OCI-LY1 (cell line): ENCODE results near the gene TRPC4.

Experiments
- EZH2 ChIP-seq: fragments of 200-600 bp; sonication (generic), shearing (Covaris generic); IDR thresholded peaks from 2 replicates; pipeline ENCODE4 v1.8.0; 2017; ENCODE audit warnings: borderline replicate concordance, mixed run types, mild to moderate bottlenecking, antibody characterized with exemption, low read length, moderate library complexity, mixed read lengths
- TF ChIP-seq, protein P1 (sequence below): fragments of 200-600 bp; sonication (generic), shearing (Covaris generic); IDR thresholded peaks from 2 replicates; pipeline ENCODE4 v1.5.1; 2017; ENCODE audit warnings: mild to moderate bottlenecking, antibody characterized with exemption, low read length, moderate library complexity, mixed read lengths

DNA sequence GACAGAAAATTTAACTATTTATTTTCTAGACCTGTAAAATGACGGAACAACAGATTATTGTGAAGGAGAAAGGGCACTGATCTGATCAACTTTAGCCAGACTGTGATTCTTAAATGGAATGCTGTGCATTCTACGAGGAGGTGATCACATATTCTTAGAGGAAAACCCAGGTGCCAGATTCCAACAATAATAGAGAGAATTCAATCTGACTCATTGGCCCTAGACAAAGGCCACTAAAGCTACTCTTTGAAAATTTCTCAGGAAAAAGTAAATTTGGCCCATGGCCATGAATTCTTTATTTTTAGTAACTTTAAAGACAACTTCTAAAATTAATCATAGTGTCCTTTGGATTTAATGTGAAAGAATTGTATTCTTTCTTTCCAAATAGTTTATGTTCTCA, 212.4 kb downstream of the TRPC4 start:
- TF ChIP-seq, protein P1, sequence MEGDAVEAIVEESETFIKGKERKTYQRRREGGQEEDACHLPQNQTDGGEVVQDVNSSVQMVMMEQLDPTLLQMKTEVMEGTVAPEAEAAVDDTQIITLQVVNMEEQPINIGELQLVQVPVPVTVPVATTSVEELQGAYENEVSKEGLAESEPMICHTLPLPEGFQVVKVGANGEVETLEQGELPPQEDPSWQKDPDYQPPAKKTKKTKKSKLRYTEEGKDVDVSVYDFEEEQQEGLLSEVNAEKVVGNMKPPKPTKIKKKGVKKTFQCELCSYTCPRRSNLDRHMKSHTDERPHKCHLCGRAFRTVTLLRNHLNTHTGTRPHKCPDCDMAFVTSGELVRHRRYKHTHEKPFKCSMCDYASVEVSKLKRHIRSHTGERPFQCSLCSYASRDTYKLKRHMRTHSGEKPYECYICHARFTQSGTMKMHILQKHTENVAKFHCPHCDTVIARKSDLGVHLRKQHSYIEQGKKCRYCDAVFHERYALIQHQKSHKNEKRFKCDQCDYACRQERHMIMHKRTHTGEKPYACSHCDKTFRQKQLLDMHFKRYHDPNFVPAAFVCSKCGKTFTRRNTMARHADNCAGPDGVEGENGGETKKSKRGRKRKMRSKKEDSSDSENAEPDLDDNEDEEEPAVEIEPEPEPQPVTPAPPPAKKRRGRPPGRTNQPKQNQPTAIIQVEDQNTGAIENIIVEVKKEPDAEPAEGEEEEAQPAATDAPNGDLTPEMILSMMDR = no peak
- no peak for TF ChIP-seq EZH2
